ENCODE results near the gene FAM171A1.

FAM171A1 gene

DNA sequence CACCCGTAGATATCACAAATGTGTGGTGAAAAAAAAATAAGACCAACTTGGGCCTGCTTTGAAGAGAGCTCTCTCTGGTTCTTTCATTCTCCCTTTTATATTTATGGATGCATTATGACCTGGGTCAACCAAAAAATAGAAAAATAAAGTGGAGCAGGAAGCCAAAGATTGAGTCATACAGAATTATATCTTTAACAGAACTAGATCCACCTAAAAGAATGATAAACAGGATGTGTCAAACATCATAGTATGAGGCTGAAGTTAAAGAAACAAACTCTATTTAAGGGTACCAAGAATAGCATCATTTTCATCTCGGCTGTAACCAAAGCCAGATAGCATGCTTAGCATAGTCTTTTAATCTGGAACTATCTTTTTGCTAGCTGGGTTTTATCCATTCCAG lies 173.8 kb downstream of the FAM171A1 start:
- Mint-ChIP-seq H3K4me3 (peak overlapping the region in 1 of 3 experiments; percentile 11), H3K27ac (peak overlapping the region in 2 of 3 experiments; percentile 85 to 91), H3K27me3 (ENCODE audit: low read depth) (no peaks in the 10 kb centered on the region), H3K9me3 (no peaks in the 10 kb centered on the region), H3K4me1 (peaks cover 44% of the 10 kb centered on the region), H3K36me3 (ENCODE audit: low read depth) (peaks cover 6% of the 10 kb centered on the region)
- TF ChIP-seq, protein P1, sequence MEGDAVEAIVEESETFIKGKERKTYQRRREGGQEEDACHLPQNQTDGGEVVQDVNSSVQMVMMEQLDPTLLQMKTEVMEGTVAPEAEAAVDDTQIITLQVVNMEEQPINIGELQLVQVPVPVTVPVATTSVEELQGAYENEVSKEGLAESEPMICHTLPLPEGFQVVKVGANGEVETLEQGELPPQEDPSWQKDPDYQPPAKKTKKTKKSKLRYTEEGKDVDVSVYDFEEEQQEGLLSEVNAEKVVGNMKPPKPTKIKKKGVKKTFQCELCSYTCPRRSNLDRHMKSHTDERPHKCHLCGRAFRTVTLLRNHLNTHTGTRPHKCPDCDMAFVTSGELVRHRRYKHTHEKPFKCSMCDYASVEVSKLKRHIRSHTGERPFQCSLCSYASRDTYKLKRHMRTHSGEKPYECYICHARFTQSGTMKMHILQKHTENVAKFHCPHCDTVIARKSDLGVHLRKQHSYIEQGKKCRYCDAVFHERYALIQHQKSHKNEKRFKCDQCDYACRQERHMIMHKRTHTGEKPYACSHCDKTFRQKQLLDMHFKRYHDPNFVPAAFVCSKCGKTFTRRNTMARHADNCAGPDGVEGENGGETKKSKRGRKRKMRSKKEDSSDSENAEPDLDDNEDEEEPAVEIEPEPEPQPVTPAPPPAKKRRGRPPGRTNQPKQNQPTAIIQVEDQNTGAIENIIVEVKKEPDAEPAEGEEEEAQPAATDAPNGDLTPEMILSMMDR (IDR thresholded peaks at IDR 0.05; ENCODE audit: unreplicated experiment in 3 of 3), result no peak

DNA sequence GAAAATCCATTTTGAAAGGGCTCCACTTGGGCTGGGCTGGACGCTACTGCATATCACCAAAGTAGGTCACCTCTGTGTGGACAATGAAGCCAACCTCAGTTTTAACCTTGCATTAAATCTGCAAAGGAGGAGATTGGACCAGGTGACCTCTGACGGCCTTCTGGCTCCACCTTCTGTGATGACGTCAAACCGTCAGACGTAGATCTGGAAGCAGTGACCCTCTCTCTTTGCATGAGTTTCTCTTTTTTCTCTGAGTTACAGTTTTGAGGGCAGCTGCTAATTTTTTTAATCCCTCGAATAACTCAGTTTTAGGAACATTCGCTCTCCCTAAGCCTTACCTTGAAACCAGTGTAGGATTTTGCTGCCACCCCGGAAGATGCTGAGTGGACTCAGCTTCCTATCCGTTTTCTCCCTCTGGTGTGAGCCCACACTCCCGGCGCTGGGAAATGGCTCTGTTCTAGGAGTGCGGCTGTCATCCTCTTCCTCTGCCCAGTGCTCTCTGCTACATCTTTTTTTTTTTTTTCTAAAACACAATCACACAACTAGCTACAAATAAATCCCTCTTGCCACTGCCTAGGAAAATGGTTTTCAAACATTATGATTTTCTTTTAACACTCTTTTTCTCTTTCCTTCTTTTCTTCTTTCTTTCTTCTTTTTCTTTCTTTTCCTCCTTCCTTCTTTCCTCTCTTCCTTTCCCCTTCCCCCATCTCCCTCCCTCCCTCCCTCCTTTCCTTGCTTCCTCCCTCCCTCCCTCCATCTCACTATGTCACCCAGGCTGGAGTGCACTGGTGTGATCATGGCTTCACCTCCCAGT lies 174.9 kb downstream of the FAM171A1 start:
- peaks cover 36% of the 10 kb centered on the region for H3K4me1 Mint-ChIP-seq
- H3K36me3 Mint-ChIP-seq (ENCODE audit: low read depth), result peaks cover 6% of the 10 kb centered on the region
- H3K27ac Mint-ChIP-seq, result peak overlapping the region in 2 of 3 experiments; percentile 59 to 83
- H3K27me3 Mint-ChIP-seq (ENCODE audit: low read depth), result no peaks in the 10 kb centered on the region
- no peaks in the 10 kb centered on the region for H3K9me3 Mint-ChIP-seq
- peak overlapping the region; percentile 2 to 61 (median 40) for H3K4me3 Mint-ChIP-seq
- TF ChIP-seq, protein P1 (IDR thresholded peaks at IDR 0.05; ENCODE audit: unreplicated experiment in 3 of 3), result no peak

DNA sequence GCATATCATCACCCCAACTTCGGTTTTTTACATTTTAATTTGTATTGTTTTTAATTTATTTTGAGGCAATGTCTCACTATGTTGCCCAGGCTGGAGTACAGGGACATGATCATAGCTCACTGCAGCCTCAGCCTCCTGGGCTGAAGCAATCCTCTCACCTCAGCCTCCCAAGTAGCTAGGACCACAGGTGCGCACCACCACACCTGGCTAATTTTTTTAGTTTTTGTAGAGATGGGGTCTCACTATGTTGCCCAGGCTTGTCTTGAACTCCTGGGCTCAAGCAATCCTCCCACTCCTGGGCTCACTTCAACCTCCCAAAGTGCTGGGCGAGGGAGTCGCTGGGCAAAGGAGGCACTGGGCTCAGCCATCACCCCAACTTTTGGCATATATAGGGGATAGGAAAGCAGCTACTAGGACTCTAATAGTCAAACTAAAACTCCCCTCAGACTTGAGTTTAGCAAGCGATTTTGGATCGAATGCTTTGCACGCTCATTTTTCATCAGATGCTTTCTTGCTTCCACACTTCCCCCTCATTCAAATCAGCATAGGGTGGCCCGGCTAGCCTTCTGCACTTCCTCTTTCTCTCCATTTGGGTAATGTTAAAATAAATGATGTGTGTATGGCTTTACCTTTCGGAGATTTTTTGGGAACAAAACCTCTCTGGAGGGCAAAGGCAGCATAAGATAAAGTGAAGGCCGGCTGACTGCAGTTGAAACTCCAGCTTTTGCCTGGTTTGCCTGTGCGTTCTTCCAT lies 181.8 kb downstream of the FAM171A1 start:
- H3K27ac Mint-ChIP-seq, result no peak overlapping the region
- no peaks in the 10 kb centered on the region for H3K36me3 Mint-ChIP-seq (ENCODE audit: low read depth)
- no peak overlapping the region for H3K4me3 Mint-ChIP-seq
- no peaks in the 10 kb centered on the region for H3K27me3 Mint-ChIP-seq (ENCODE audit: low read depth)
- no peaks in the 10 kb centered on the region for H3K9me3 Mint-ChIP-seq
- no peaks in the 10 kb centered on the region for H3K4me1 Mint-ChIP-seq
- TF ChIP-seq, protein P1 (IDR thresholded peaks at IDR 0.05; ENCODE audit: unreplicated experiment in 3 of 3), result no peak

DNA sequence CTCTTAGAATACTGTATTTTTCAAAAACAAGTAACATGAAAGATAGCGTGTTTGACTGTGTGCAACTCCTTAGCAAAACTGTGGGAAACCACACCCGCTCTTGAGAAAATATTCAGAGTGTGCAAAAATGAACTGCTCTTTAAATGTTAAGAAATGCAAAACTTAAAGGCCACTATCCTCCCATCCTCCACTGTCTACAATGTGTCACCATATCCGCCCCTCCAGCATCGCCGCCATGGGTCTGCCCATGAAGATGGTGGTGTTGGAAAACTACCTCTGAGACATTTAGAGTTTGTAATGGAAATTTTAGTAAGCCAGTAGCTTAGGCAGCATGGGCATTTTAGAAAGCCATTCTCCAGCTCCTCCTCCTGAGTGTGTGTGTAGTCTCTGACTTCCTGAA lies 182.5 kb downstream of the FAM171A1 start:
- Mint-ChIP-seq H3K9me3 (no peaks in the 10 kb centered on the region), H3K27me3 (ENCODE audit: low read depth) (no peaks in the 10 kb centered on the region)

DNA sequence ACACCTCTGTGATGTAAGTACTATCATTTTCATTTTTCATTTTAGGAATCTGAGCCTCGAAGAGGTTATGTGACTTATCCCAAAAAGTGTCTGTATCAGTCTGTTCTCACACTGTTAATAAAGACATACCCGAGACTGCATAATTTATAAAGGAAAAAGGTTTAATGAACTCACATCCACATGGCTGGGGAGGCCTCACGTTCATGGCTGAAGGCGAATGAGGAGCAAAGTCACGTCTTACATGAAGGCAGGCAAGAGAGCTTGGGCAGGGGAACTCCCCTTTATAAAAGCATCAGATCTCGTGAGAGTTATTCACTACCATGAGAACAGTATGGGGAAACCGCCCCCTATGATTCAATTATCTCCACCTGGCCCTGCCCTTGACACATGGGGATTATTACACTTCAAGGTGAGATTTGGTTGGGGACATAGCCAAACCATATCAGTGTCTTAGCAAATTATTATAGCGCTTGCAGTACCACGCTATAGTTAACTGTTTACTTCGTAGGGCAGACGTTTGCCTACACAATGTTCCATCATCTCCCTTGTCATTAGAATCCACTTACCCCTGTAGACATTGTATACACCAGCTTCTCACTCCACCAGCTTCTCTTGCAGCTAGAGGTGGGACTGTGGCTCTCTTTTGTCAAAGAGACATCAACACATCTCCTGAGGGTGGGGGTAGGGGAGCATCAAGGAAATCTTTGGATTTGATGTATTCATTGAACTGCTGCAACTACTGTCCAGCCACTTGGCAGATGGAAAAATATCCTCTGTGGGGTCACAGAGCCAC lies 187.2 kb downstream of the FAM171A1 start:
- Mint-ChIP-seq H3K4me3 (no peak overlapping the region), H3K27me3 (ENCODE audit: low read depth) (no peaks in the 10 kb centered on the region), H3K36me3 (ENCODE audit: low read depth) (no peaks in the 10 kb centered on the region), H3K27ac (no peak overlapping the region), H3K4me1 (peaks cover 14% of the 10 kb centered on the region), H3K9me3 (no peaks in the 10 kb centered on the region)
- TF ChIP-seq, protein P1 (IDR thresholded peaks at IDR 0.05; ENCODE audit: unreplicated experiment in 3 of 3), result no peak

More for the DNA sequence above, 182.5 kb downstream of the FAM171A1 start:
- Mint-ChIP-seq H3K4me1 (no peaks in the 10 kb centered on the region), H3K4me3 (no peak overlapping the region), H3K36me3 (ENCODE audit: low read depth) (no peaks in the 10 kb centered on the region), H3K27ac (no peak overlapping the region)
- TF ChIP-seq, protein P1 (IDR thresholded peaks at IDR 0.05; ENCODE audit: unreplicated experiment in 3 of 3), result no peak

Measured in nephron (organoid).